ENCODE results near the gene HES5.

HES5 gene

DNA sequence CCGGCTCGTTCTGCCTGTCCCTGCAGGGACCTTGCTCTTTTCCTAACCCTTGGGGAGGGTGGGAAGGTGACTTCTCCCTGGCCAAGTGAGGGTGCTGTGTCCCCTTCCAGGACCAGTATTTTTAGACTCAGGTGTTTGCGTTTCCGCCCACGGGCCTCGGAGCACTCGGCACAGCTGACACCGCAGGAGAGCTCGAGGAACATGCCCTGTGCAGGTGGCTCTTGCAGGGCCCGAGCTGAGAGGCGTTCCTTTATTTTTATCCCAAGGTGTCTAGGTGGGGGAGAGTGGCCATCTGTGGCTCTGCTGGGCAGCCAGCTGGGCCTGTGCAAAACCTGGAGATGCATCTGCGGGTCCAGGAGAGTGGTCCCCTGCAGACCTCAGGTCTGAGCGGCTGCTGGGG, 38.0 kb downstream of the HES5 start:
- Histone ChIP-seq H3K9me2 (replicated peaks; ENCODE audit: control insufficient read depth, low read length) (no peaks in the 10 kb centered on the region), H3K4me2 (ENCODE audit: low read length) (no peak overlapping the region), H4K20me1 (ENCODE audit: control insufficient read depth, insufficient read depth, low read depth, low read length) (no peaks in the 10 kb centered on the region), H3F3A (ENCODE audit: control insufficient read depth, insufficient read depth) (no peaks in the 10 kb centered on the region), H3K79me2 (ENCODE audit: control insufficient read depth, low read length) (no peaks in the 10 kb centered on the region), H3K36me3 (ENCODE audit: control insufficient read depth, low read length) (no peaks in the 10 kb centered on the region), H3K4me3 (ENCODE audit: low read length) (no peak overlapping the region), H3K27me3 (ENCODE audit: control insufficient read depth, low read length) (no peaks in the 10 kb centered on the region), H3K4me1 (ENCODE audit: control insufficient read depth, low read length) (peaks cover 35% of the 10 kb centered on the region), H3K9me3 (ENCODE audit: control insufficient read depth, insufficient read depth, low read length) (peaks cover 11% of the 10 kb centered on the region), H3K27ac (ENCODE audit: low read depth, low read length) (no peak overlapping the region)
- no peak for TF ChIP-seq EZH2phosphoT487 (IDR thresholded peaks at IDR 0.05; ENCODE audit: borderline replicate concordance, low read length)
- TF ChIP-seq, protein P1, sequence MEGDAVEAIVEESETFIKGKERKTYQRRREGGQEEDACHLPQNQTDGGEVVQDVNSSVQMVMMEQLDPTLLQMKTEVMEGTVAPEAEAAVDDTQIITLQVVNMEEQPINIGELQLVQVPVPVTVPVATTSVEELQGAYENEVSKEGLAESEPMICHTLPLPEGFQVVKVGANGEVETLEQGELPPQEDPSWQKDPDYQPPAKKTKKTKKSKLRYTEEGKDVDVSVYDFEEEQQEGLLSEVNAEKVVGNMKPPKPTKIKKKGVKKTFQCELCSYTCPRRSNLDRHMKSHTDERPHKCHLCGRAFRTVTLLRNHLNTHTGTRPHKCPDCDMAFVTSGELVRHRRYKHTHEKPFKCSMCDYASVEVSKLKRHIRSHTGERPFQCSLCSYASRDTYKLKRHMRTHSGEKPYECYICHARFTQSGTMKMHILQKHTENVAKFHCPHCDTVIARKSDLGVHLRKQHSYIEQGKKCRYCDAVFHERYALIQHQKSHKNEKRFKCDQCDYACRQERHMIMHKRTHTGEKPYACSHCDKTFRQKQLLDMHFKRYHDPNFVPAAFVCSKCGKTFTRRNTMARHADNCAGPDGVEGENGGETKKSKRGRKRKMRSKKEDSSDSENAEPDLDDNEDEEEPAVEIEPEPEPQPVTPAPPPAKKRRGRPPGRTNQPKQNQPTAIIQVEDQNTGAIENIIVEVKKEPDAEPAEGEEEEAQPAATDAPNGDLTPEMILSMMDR (IDR thresholded peaks at IDR 0.05; ENCODE audit: low read depth, low read length, poor library complexity, severe bottlenecking) = no peak

DNA sequence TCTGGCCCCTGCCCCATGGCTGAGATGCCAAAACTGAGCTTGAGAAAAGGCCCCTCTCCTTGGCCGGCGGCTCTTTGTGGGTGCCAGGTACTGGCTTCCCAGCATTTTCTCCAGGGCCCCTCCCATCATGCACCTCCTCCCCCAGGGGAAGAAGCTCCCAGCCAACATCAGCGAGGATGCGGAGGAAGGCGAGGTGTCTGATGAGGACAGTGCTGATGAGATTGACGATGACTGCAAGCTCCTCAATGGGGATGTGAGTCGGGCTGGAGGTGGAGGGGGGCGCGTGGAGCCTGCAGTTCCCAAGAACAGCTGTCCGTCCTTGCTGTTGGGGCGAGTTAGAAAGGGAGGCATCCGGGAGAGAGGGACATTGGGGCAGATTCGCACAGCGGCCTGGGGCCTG, 40.4 kb downstream of the HES5 start:
- Histone ChIP-seq H3K4me2 (ENCODE audit: low read length) (no peak overlapping the region), H3K36me3 (ENCODE audit: control insufficient read depth, low read length) (no peaks in the 10 kb centered on the region), H3K9me3 (ENCODE audit: control insufficient read depth, insufficient read depth, low read length) (peaks cover 11% of the 10 kb centered on the region), H3K27me3 (ENCODE audit: control insufficient read depth, low read length) (no peaks in the 10 kb centered on the region), H3F3A (ENCODE audit: control insufficient read depth, insufficient read depth) (no peaks in the 10 kb centered on the region), H3K27ac (ENCODE audit: low read depth, low read length) (no peak overlapping the region), H3K4me3 (ENCODE audit: low read length) (no peak overlapping the region), H3K4me1 (ENCODE audit: control insufficient read depth, low read length) (peaks cover 15% of the 10 kb centered on the region), H3K9me2 (replicated peaks; ENCODE audit: control insufficient read depth, low read length) (no peaks in the 10 kb centered on the region), H3K79me2 (ENCODE audit: control insufficient read depth, low read length) (no peaks in the 10 kb centered on the region), H4K20me1 (ENCODE audit: control insufficient read depth, insufficient read depth, low read depth, low read length) (no peaks in the 10 kb centered on the region)
- TF ChIP-seq, protein P1 (IDR thresholded peaks at IDR 0.05; ENCODE audit: low read depth, low read length, poor library complexity, severe bottlenecking) = no peak
- TF ChIP-seq EZH2phosphoT487 (IDR thresholded peaks at IDR 0.05; ENCODE audit: borderline replicate concordance, low read length) = no peak

DNA sequence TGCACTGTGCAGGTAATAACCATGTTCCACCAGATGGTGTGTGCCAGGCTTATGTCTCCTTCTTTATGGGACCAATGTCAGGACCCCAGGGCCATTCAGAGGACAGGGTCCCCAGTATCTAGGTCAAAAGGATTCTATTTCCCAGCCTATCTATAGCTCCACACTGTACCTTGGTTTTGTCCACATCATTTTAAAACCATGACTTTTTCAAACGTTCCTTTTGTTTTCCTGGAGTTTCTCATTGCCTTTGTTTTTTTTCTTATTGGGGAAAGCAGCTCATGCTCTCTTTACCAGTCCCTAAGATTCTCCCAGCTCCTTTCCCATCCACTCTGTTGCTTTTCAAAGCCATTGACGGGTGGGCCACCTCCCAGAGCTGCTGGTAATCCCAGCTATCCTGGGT, 41.4 kb downstream of the HES5 start:
- Histone ChIP-seq H3K27me3 (ENCODE audit: control insufficient read depth, low read length) (no peaks in the 10 kb centered on the region), H3K4me2 (ENCODE audit: low read length) (no peak overlapping the region), H3F3A (ENCODE audit: control insufficient read depth, insufficient read depth) (no peaks in the 10 kb centered on the region), H4K20me1 (ENCODE audit: control insufficient read depth, insufficient read depth, low read depth, low read length) (no peaks in the 10 kb centered on the region), H3K4me3 (ENCODE audit: low read length) (no peak overlapping the region), H3K4me1 (ENCODE audit: control insufficient read depth, low read length) (peaks cover 8% of the 10 kb centered on the region), H3K36me3 (ENCODE audit: control insufficient read depth, low read length) (no peaks in the 10 kb centered on the region), H3K9me2 (replicated peaks; ENCODE audit: control insufficient read depth, low read length) (no peaks in the 10 kb centered on the region), H3K27ac (ENCODE audit: low read depth, low read length) (no peak overlapping the region), H3K79me2 (ENCODE audit: control insufficient read depth, low read length) (no peaks in the 10 kb centered on the region), H3K9me3 (ENCODE audit: control insufficient read depth, insufficient read depth, low read length) (peaks cover 11% of the 10 kb centered on the region)
- TF ChIP-seq, protein P1 (IDR thresholded peaks at IDR 0.05; ENCODE audit: low read depth, low read length, poor library complexity, severe bottlenecking) = no peak
- no peak for TF ChIP-seq EZH2phosphoT487 (IDR thresholded peaks at IDR 0.05; ENCODE audit: borderline replicate concordance, low read length)

DNA sequence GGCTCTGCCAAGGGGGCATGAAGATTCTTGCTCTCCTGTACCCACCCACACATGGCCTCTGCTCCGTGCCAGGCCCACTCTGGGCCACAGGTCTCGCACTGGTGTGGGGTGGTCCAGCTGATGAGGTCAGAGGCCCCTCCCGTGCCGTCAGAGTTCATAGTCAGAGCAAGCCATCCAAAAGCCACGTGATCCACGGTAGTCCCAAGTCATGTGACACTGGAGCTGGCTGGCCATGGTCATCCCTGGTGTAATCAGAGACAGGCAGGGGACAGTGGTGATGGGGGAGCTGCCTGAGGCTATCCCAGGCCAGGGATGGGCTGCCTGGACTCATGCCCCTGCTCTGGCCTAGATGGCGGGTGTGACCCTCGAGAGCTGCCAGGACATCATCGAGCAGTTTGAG, 43.5 kb downstream of the HES5 start:
- peaks cover 11% of the 10 kb centered on the region for H3K9me3 ChIP-seq (ENCODE audit: control insufficient read depth, insufficient read depth, low read length)
- no peaks in the 10 kb centered on the region for H3K4me1 ChIP-seq (ENCODE audit: control insufficient read depth, low read length)
- H4K20me1 ChIP-seq (ENCODE audit: control insufficient read depth, insufficient read depth, low read depth, low read length) = no peaks in the 10 kb centered on the region
- no peak overlapping the region for H3K4me2 ChIP-seq (ENCODE audit: low read length)
- no peak overlapping the region for H3K4me3 ChIP-seq (ENCODE audit: low read length)
- H3K27me3 ChIP-seq (ENCODE audit: control insufficient read depth, low read length) = no peaks in the 10 kb centered on the region
- H3K27ac ChIP-seq (ENCODE audit: low read depth, low read length) = no peak overlapping the region
- no peak for TF ChIP-seq EZH2phosphoT487 (IDR thresholded peaks at IDR 0.05; ENCODE audit: borderline replicate concordance, low read length)
- TF ChIP-seq, protein P1 (IDR thresholded peaks at IDR 0.05; ENCODE audit: low read depth, low read length, poor library complexity, severe bottlenecking) = no peak
- no peaks in the 10 kb centered on the region for H3K79me2 ChIP-seq (ENCODE audit: control insufficient read depth, low read length)
- no peaks in the 10 kb centered on the region for H3K36me3 ChIP-seq (ENCODE audit: control insufficient read depth, low read length)
- H3F3A ChIP-seq (ENCODE audit: control insufficient read depth, insufficient read depth) = no peaks in the 10 kb centered on the region
- no peaks in the 10 kb centered on the region for H3K9me2 ChIP-seq (replicated peaks; ENCODE audit: control insufficient read depth, low read length)
